HL-60 (cell line): ENCODE measurements around the gene PIGN.
"Not testable (repeated sequence)": the region's sequence is repeated elsewhere in the genome, so short reads cannot be mapped to it uniquely, and the experiment has no call there.

Source experiments
- DNase-seq, 2 experiments: peaks; one replicate each; pipeline ENCODE4 v3.0.0-alpha.2; 2010 to 2020; ENCODE audit warnings: low read depth in 1 of 2, low spot score in 1 of 2
- H3K27ac ChIP-seq: fragments of 250-450 bp; sonication (Bioruptor Pico); replicated peaks from 2 replicates; pipeline ENCODE4 v1.5.1; 2020; ENCODE audit warnings: mild to moderate bottlenecking, moderate library complexity
- H3K27me3 ChIP-seq: fragments of 250-450 bp; sonication (Bioruptor Pico); 2 replicates; pipeline ENCODE4 v1.5.1; 2021; ENCODE audit warnings: mild to moderate bottlenecking, moderate library complexity; ENCODE audit not compliant: insufficient read depth, poor library complexity, severe bottlenecking
- H3K4me3 ChIP-seq: replicated peaks from 2 replicates; pipeline ENCODE4 v1.5.1; 2011; ENCODE audit warnings: mild to moderate bottlenecking, control low read depth, low read length; ENCODE audit not compliant: insufficient read depth
- CTCF ChIP-seq: IDR thresholded peaks from one replicate; pipeline ENCODE4 v1.5.1; 2011; ENCODE audit warnings: low read length, control low read depth, inconsistent platforms; ENCODE audit not compliant: insufficient read depth
- GABPA ChIP-seq: IDR thresholded peaks from 2 replicates; pipeline ENCODE4 v1.6.1; 2012; ENCODE audit warnings: low read depth
- POLR2AphosphoS5 ChIP-seq: IDR thresholded peaks from 2 replicates; pipeline ENCODE4 v1.6.1; 2012; ENCODE audit warnings: low read depth
- REST ChIP-seq: IDR thresholded peaks from 2 replicates; pipeline ENCODE4 v1.6.1; 2012; ENCODE audit warnings: low read depth; ENCODE audit not compliant: insufficient replicate concordance
- SPI1 ChIP-seq: IDR thresholded peaks from 2 replicates; pipeline ENCODE4 v1.6.1; 2012; ENCODE audit warnings: low read depth, mild to moderate bottlenecking, borderline replicate concordance

Gene PIGN

GRCh38 chr18:62037989-62038778, 148.7 kb downstream of the PIGN start:
- no peak for DNase-seq
- no peak for TF ChIP-seq GABPA
- TF ChIP-seq SPI1: no peak
- no peak for TF ChIP-seq REST
- TF ChIP-seq POLR2AphosphoS5: no peak
- TF ChIP-seq CTCF: no peak
- no peaks in the 10 kb centered on the region for H3K27me3 ChIP-seq
- H3K4me3 ChIP-seq: no peak overlapping the region
- no peak overlapping the region for H3K27ac ChIP-seq

- DNase-seq: no peak
- Histone ChIP-seq H3K27me3 (no peaks in the 10 kb centered on the region), H3K27ac (no peak overlapping the region), H3K4me3 (no peak overlapping the region)
- TF ChIP-seq SPI1 (no peak), GABPA (no peak), CTCF (no peak), REST (no peak), POLR2AphosphoS5 (no peak)
Observed at GRCh38 chr18:62037012-62037742, 149.7 kb downstream of the PIGN start.

GRCh38 chr18:62034286-62034685, 152.6 kb downstream of the PIGN start:
- not testable (repeated sequence) for H3K27ac ChIP-seq, DNase-seq, H3K27me3 ChIP-seq, H3K4me3 ChIP-seq

GRCh38 chr18:62033756-62034155, 153.1 kb downstream of the PIGN start:
- H3K4me3 ChIP-seq: no peak overlapping the region

More at GRCh38 chr18:62033756-62034155, 153.1 kb downstream of the PIGN start:
- Histone ChIP-seq H3K27me3 (no peaks in the 10 kb centered on the region), H3K27ac (no peak overlapping the region)
- no peak for DNase-seq
- TF ChIP-seq REST (no peak), POLR2AphosphoS5 (no peak), GABPA (no peak), CTCF (no peak), SPI1 (no peak)
